ENCODE data around the gene SERPINE2. TPM values are rescaled to one million over a fixed set of nuclear protein-coding genes. Genes with fewer than 3 reads are reported as not detected.
A peak's percentile ranks its signal among the peaks of the same experiment; 100 is the strongest.

Gene SERPINE2
- total and polyA plus RNA-seq, 4 experiments from 2014 or later: 0.47 to 2.0 (median 1.3) TPM

GRCh38 chr2:223952280-223952968, 86.7 kb downstream of the SERPINE2 start:
- H3K36me3 Mint-ChIP-seq: peaks cover 0 to 3% of the 10 kb centered on the region in 2 donors
- POLR2A ChIA-PET (ENCODE audit: partially characterized antibody): no interaction called here
- no peak for DNase-seq
- no peaks in the 10 kb centered on the region for H3K36me3 ChIP-seq (ENCODE audit: insufficient read depth, low read length)
- H3K27ac ChIP-seq (ENCODE audit: low read depth, low read length): no peak overlapping the region
- H3K27me3 ChIP-seq (ENCODE audit: insufficient read depth, low read length): no peaks in the 10 kb centered on the region
- no peak overlapping the region for H3K27ac Mint-ChIP-seq
- H3K4me3 ChIP-seq (ENCODE audit: low read length in 2 of 2): no peak overlapping the region
- no peaks in the 10 kb centered on the region for H3K27me3 Mint-ChIP-seq
- CTCF ChIA-PET (ENCODE audit: partially characterized antibody): interaction anchor here (2.3 kb wide), 1 partner anchor 9 kb away, joined by 7 read pairs; no protein-coding TSS in a partner anchor
- H3K9me3 Mint-ChIP-seq: peaks cover 0 to 2% (median 0%) of the 10 kb centered on the region in 8 donors
- peaks cover 22 to 59% (median 32%) of the 10 kb centered on the region in 4 donors for H3K4me1 Mint-ChIP-seq
- H3K9me3 ChIP-seq (ENCODE audit: control insufficient read depth in 1 of 2, low read length in 2 of 2): no peaks in the 10 kb centered on the region
- peak overlapping the region in 1 of 8 donors; percentile 11 for H3K4me3 Mint-ChIP-seq
- intact Hi-C loops (cut with micrococcal nuclease): no loop called here
- peaks cover 35% of the 10 kb centered on the region for H3K4me1 ChIP-seq (ENCODE audit: insufficient read depth, low read length)

- H3K4me3 Mint-ChIP-seq: peak overlapping the region; percentile 2 to 79 (median 58)
- intact Hi-C loops (cut with micrococcal nuclease): no loop called here
- no peaks in the 10 kb centered on the region for H3K36me3 Mint-ChIP-seq
- Histone ChIP-seq H3K4me1 (ENCODE audit: insufficient read depth, low read length) (peaks cover 33% of the 10 kb centered on the region), H3K27me3 (ENCODE audit: insufficient read depth, low read length) (no peaks in the 10 kb centered on the region), H3K27ac (ENCODE audit: low read depth, low read length) (no peak overlapping the region), H3K36me3 (ENCODE audit: insufficient read depth, low read length) (no peaks in the 10 kb centered on the region), H3K9me3 (ENCODE audit: control insufficient read depth in 1 of 2, low read length in 2 of 2) (no peaks in the 10 kb centered on the region), H3K4me3 (ENCODE audit: low read length in 2 of 2) (no peak overlapping the region)
- DNase-seq: no peak
- H3K27me3 Mint-ChIP-seq: no peaks in the 10 kb centered on the region
- peaks cover 22 to 58% (median 33%) of the 10 kb centered on the region in 4 donors for H3K4me1 Mint-ChIP-seq
- POLR2A ChIA-PET (ENCODE audit: partially characterized antibody): no interaction called here
- peak overlapping the region in 3 of 7 donors; percentile 4 to 79 (median 78) for H3K27ac Mint-ChIP-seq
- H3K9me3 Mint-ChIP-seq: no peaks in the 10 kb centered on the region
- CTCF ChIA-PET (ENCODE audit: partially characterized antibody): interaction anchor here (1.0 to 2.3 kb wide), 3 partner anchors 11 to 43 kb away, joined by 4 to 10 read pairs (median 7); no protein-coding TSS in a partner anchor
These were observed 88.4 kb downstream of the SERPINE2 start for GRCh38 chr2:223950448-223951347.

- ChIA-PET POLR2A (ENCODE audit: partially characterized antibody) (no interaction called here), CTCF (ENCODE audit: partially characterized antibody) (interaction anchor here (0.6 to 2.1 kb wide), 2 partner anchors 10 to 21 kb away, joined by 3 to 10 read pairs; no protein-coding TSS in a partner anchor)
- Mint-ChIP-seq H3K4me3 (peak overlapping the region in 3 of 8 donors; percentile 9 to 46 (median 34)), H3K27ac (peak overlapping the region in 4 of 7 donors; percentile 18 to 76 (median 66)), H3K36me3 (no peaks in the 10 kb centered on the region), H3K27me3 (no peaks in the 10 kb centered on the region), H3K9me3 (no peaks in the 10 kb centered on the region), H3K4me1 (peaks cover 25 to 65% (median 38%) of the 10 kb centered on the region in 4 donors)
- Histone ChIP-seq H3K36me3 (ENCODE audit: insufficient read depth, low read length) (no peaks in the 10 kb centered on the region), H3K4me3 (ENCODE audit: low read length in 2 of 2) (no peak overlapping the region), H3K4me1 (ENCODE audit: insufficient read depth, low read length) (peaks cover 37% of the 10 kb centered on the region), H3K27ac (ENCODE audit: low read depth, low read length) (no peak overlapping the region), H3K9me3 (ENCODE audit: control insufficient read depth in 1 of 2, low read length in 2 of 2) (no peaks in the 10 kb centered on the region), H3K27me3 (ENCODE audit: insufficient read depth, low read length) (no peaks in the 10 kb centered on the region)
- intact Hi-C loops (cut with micrococcal nuclease): no loop called here
- DNase-seq: no peak
These were observed 89.7 kb downstream of the SERPINE2 start for GRCh38 chr2:223949241-223949840.

DNA sequence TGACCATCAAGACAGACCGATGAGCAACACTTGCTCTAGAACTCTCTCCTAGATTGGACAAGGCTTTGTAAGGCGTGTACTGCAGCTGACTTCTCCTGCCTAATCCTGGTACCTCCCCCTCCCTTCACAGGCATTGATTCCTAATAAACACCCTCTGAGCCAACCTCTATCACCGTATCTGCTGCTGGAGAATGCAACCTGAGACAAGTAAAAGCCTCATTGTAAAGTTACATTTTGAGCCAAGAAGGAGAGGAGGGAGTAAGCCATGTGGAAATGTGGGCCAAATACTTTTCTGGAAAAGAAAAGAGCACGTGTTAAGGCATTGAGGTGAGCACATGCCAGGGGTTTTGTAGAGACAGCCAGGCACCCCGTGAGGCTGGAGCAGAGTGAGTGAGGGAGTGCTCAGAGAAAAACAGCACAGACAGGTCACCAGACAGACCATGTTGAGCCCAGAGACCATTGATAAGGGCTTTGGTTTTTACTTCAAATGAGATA, 91.3 kb downstream of the SERPINE2 start:
- peak overlapping the region in 3 of 8 donors; percentile 22 to 46 (median 28) for H3K4me3 Mint-ChIP-seq
- no peak overlapping the region for H3K4me3 ChIP-seq (ENCODE audit: low read length in 2 of 2)
- peaks cover 3% of the 10 kb centered on the region in 2 donors for H3K36me3 Mint-ChIP-seq
- peaks cover 34 to 76% (median 50%) of the 10 kb centered on the region in 4 donors for H3K4me1 Mint-ChIP-seq
- intact Hi-C loops (cut with micrococcal nuclease): no loop called here
- POLR2A ChIA-PET (ENCODE audit: partially characterized antibody): no interaction called here
- H3K27ac Mint-ChIP-seq: peak overlapping the region in 2 of 7 donors; percentile 8 to 78
- no peak for DNase-seq
- CTCF ChIA-PET (ENCODE audit: partially characterized antibody): no interaction called here
- H3K36me3 ChIP-seq (ENCODE audit: insufficient read depth, low read length): no peaks in the 10 kb centered on the region
- no peaks in the 10 kb centered on the region for H3K9me3 Mint-ChIP-seq
- H3K4me1 ChIP-seq (ENCODE audit: insufficient read depth, low read length): peaks cover 52% of the 10 kb centered on the region
- no peaks in the 10 kb centered on the region for H3K27me3 ChIP-seq (ENCODE audit: insufficient read depth, low read length)
- no peaks in the 10 kb centered on the region for H3K27me3 Mint-ChIP-seq
- no peaks in the 10 kb centered on the region for H3K9me3 ChIP-seq (ENCODE audit: control insufficient read depth in 1 of 2, low read length in 2 of 2)
- H3K27ac ChIP-seq (ENCODE audit: low read depth, low read length): no peak overlapping the region

DNA sequence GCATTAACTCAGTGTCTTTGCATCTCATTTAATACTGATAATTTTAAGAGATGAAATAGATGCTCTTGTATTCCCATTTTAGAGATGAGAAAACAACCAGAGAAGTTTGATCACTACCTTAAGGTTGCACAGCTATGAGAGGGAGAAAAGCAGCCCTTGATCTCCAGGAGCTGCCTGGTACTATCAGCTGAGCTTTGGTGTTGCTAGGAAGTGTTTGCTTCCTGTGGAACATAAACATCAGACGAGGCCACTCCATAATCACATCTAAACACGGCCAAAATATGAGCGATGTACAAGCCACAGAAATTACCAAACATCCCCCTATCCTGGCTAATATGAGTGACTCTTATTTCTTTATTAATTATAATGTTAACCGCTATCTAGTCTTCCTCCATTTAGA, 93.3 kb downstream of the SERPINE2 start:
- peak overlapping the region; percentile 82 to 95 (median 86) for H3K27ac Mint-ChIP-seq
- H3K4me3 ChIP-seq (ENCODE audit: low read length in 2 of 2): peak overlapping the region in 1 of 2 donors; percentile 87
- H3K4me3 Mint-ChIP-seq: peak overlapping the region; percentile 86 to 95 (median 92)
- peak in 2 of 5 donors; percentile 22 to 41 for DNase-seq
- peaks cover 0 to 2% (median 0%) of the 10 kb centered on the region in 8 donors for H3K9me3 Mint-ChIP-seq
- H3K4me1 Mint-ChIP-seq: peaks cover 39 to 74% (median 56%) of the 10 kb centered on the region in 4 donors
- ChIA-PET POLR2A (ENCODE audit: partially characterized antibody) (interaction anchor here (0.9 to 3.1 kb wide), 6 partner anchors 10 to 185 kb away, joined by 3 to 55 read pairs (median 8); partner anchors contain the start of gene MRPL44), CTCF (ENCODE audit: partially characterized antibody) (interaction anchor here (0.8 to 1.8 kb wide), 4 partner anchors 12 to 107 kb away, joined by 3 to 7 read pairs (median 3); partner anchors contain the start of gene MRPL44)
- no peaks in the 10 kb centered on the region for H3K27me3 ChIP-seq (ENCODE audit: insufficient read depth, low read length)
- H3K27me3 Mint-ChIP-seq: no peaks in the 10 kb centered on the region
- peaks cover 7 to 10% of the 10 kb centered on the region in 2 donors for H3K36me3 Mint-ChIP-seq
- no peaks in the 10 kb centered on the region for H3K9me3 ChIP-seq (ENCODE audit: control insufficient read depth in 1 of 2, low read length in 2 of 2)
- H3K36me3 ChIP-seq (ENCODE audit: insufficient read depth, low read length): no peaks in the 10 kb centered on the region
- intact Hi-C loops (cut with micrococcal nuclease): loop anchor here (1.0 kb wide), 2 partner anchors 12 to 108 kb away; partner anchors contain the start of genes AP1S3 and MRPL44
- H3K27ac ChIP-seq (ENCODE audit: low read depth, low read length): no peak overlapping the region
- peaks cover 55% of the 10 kb centered on the region for H3K4me1 ChIP-seq (ENCODE audit: insufficient read depth, low read length)

- H3K4me3 Mint-ChIP-seq: peak within 1 kb of the TSS; percentile 90 to 95 (median 92)
- H3K27ac Mint-ChIP-seq: peak within 1 kb of the TSS; percentile 84 to 95 (median 92)
- DNase-seq: peak; percentile 71 to 79 (median 74)
- Histone ChIP-seq H3K4me3 (ENCODE audit: low read length in 2 of 2) (peak within 1 kb of the TSS; percentile 20 to 87), H3K27ac (ENCODE audit: low read depth, low read length) (peak within 1 kb of the TSS; percentile 50), H3K9me3 (ENCODE audit: control insufficient read depth in 1 of 2, low read length in 2 of 2) (no peaks in the 10 kb centered on the region), H3K27me3 (ENCODE audit: insufficient read depth, low read length) (no peaks in the 10 kb centered on the region), H3K36me3 (ENCODE audit: insufficient read depth, low read length) (no peaks in the 10 kb centered on the region), H3K4me1 (ENCODE audit: insufficient read depth, low read length) (peaks cover 46% of the 10 kb centered on the region)
- peaks cover 7 to 10% of the 10 kb centered on the region in 2 donors for H3K36me3 Mint-ChIP-seq
- peaks cover 37 to 70% (median 53%) of the 10 kb centered on the region in 4 donors for H3K4me1 Mint-ChIP-seq
- H3K27me3 Mint-ChIP-seq: no peaks in the 10 kb centered on the region
- ChIA-PET POLR2A (ENCODE audit: partially characterized antibody) (interaction anchor here (0.9 to 3.1 kb wide), 6 partner anchors 9 to 184 kb away, joined by 3 to 55 read pairs (median 8); partner anchors contain the start of gene MRPL44), CTCF (ENCODE audit: partially characterized antibody) (interaction anchor here (0.8 to 1.8 kb wide), 4 partner anchors 12 to 107 kb away, joined by 3 to 7 read pairs (median 3); partner anchors contain the start of gene MRPL44)
- intact Hi-C loops (cut with micrococcal nuclease): loop anchor here (1.0 kb wide), 2 partner anchors 12 to 108 kb away; partner anchors contain the start of genes AP1S3 and MRPL44
- peaks cover 0 to 2% (median 0%) of the 10 kb centered on the region in 8 donors for H3K9me3 Mint-ChIP-seq
These were observed 94.2 kb downstream of the SERPINE2 start, which contains the start of gene WDFY1 for GRCh38 chr2:223944703-223945531. TSS of gene WDFY1 (minus strand) at chr2:223945335. CDS start at chr2:223945284, 51 bp downstream.
